T-helper 22 cell (primary cell): Measurements from ENCODE around the gene KIF26B.

ENCODE experiments used
- DNase-seq: peaks from one replicate; pipeline ENCODE4 v3.0.0-alpha.2; 2020; ENCODE audit warnings: low read depth

The KIF26B gene

GRCh38 chr1:245241526-245242130, 86.8 kb downstream of the KIF26B start:
- no peak for DNase-seq

GRCh38 chr1:245242989-245243388, 88.2 kb downstream of the KIF26B start:
- no peak for DNase-seq

GRCh38 chr1:245245021-245245667, 90.4 kb downstream of the KIF26B start:
- DNase-seq, result no peak

GRCh38 chr1:245246433-245246832, 91.6 kb downstream of the KIF26B start:
- no peak for DNase-seq

GRCh38 chr1:245247356-245247755, 92.6 kb downstream of the KIF26B start:
- no peak for DNase-seq

- no peak for DNase-seq
These were observed 93.0 kb downstream of the KIF26B start for GRCh38 chr1:245247801-245248200.

- DNase-seq, result no peak
These were observed 93.5 kb downstream of the KIF26B start for GRCh38 chr1:245248231-245248731.

- DNase-seq, result no peak
These were observed 101.0 kb downstream of the KIF26B start for GRCh38 chr1:245255783-245256182.

- no peak for DNase-seq
These were observed 101.7 kb downstream of the KIF26B start for GRCh38 chr1:245256528-245256927.

GRCh38 chr1:245258271-245258920, 103.6 kb downstream of the KIF26B start:
- no peak for DNase-seq

GRCh38 chr1:245260110-245260882, 105.5 kb downstream of the KIF26B start:
- no peak for DNase-seq

GRCh38 chr1:245260883-245261282, 106.1 kb downstream of the KIF26B start:
- no peak for DNase-seq

- DNase-seq, result no peak
These were observed 107.0 kb downstream of the KIF26B start for GRCh38 chr1:245261786-245262185.

- no peak for DNase-seq
These were observed 108.8 kb downstream of the KIF26B start for GRCh38 chr1:245263529-245264095.

GRCh38 chr1:245264226-245264625, 109.4 kb downstream of the KIF26B start:
- DNase-seq, result no peak

GRCh38 chr1:245266105-245266504, 111.3 kb downstream of the KIF26B start:
- no peak for DNase-seq

GRCh38 chr1:245270063-245270462, 115.3 kb downstream of the KIF26B start:
- DNase-seq, result no peak

GRCh38 chr1:245270972-245271371, 116.2 kb downstream of the KIF26B start:
- no peak for DNase-seq

- DNase-seq, result no peak
These were observed 117.9 kb downstream of the KIF26B start for GRCh38 chr1:245272676-245273075.

GRCh38 chr1:245276445-245276844, 121.7 kb downstream of the KIF26B start:
- DNase-seq, result no peak

- no peak for DNase-seq
These were observed 122.5 kb downstream of the KIF26B start for GRCh38 chr1:245277276-245277675.

GRCh38 chr1:245278846-245279245, 124.1 kb downstream of the KIF26B start:
- DNase-seq, result no peak
